ENCODE data around the gene DNMT3A. TPM values are rescaled to one million over a fixed set of nuclear protein-coding genes. Genes with fewer than 3 reads are reported as not detected.
A peak's percentile ranks its signal among the peaks of the same experiment; 100 is the strongest.

DNMT3A gene
- total RNA-seq, 1 donor from 2014 or later: 49.9 TPM

DNA sequence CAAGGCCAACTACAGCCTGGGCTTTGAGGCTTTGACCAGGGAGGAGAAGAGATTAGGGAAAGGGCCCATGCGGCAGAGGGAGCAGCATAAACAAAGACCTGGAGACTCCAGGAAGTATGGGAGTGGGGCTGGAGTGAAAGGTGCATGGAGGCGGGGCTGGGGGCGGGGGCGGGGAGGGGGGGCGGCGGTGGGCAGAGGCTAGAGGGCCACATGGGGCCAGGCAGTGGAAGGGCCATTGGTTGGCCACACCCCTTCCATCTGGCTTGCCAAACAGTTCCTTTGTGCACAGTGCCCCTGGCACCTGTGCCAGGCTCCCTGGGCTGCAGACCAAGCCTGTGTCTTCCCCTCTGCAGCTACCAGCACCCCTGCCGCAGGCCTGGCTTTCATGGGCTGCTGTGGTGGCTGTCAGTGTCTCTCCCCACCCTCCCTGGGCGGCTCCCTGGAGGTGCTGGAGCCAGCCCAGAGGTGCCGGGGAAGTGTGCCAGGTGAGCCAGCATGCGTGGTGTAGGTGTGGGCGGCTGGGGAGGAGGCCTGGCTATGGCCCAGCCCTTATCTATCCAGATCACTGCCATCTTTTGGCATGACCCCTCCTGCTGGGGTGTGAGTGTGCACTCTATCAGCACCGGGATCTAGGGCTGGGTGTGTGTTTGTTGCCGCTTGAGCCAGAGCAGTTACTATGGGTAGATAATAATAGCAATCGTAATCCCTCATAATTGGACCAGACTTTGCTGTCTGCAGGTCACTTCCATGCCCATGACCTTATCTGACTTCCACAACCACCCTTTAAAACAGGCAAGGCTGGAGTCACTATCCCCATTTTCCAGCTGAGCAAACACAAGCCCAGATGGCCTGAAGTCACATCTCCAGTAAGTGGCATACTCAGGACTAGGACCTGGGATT is 30.5 kb downstream of the DNMT3A start:
- intact Hi-C loops (cut with micrococcal nuclease): no loop called here
- CTCF ChIA-PET: interaction anchor here (2.6 kb wide), 1 partner anchor 32 kb away, joined by 6 read pairs; no protein-coding TSS in a partner anchor
- DNase-seq: no peak
- Mint-ChIP-seq H3K27ac (no peak overlapping the region), H3K27me3 (no peaks in the 10 kb centered on the region), H3K9me3 (no peaks in the 10 kb centered on the region), H3K4me1 (peaks cover 33% of the 10 kb centered on the region), H3K36me3 (ENCODE audit: low read depth) (peaks cover 37% of the 10 kb centered on the region), H3K4me3 (no peak overlapping the region)
- TF ChIP-seq, protein P1, sequence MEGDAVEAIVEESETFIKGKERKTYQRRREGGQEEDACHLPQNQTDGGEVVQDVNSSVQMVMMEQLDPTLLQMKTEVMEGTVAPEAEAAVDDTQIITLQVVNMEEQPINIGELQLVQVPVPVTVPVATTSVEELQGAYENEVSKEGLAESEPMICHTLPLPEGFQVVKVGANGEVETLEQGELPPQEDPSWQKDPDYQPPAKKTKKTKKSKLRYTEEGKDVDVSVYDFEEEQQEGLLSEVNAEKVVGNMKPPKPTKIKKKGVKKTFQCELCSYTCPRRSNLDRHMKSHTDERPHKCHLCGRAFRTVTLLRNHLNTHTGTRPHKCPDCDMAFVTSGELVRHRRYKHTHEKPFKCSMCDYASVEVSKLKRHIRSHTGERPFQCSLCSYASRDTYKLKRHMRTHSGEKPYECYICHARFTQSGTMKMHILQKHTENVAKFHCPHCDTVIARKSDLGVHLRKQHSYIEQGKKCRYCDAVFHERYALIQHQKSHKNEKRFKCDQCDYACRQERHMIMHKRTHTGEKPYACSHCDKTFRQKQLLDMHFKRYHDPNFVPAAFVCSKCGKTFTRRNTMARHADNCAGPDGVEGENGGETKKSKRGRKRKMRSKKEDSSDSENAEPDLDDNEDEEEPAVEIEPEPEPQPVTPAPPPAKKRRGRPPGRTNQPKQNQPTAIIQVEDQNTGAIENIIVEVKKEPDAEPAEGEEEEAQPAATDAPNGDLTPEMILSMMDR (IDR thresholded peaks at IDR 0.05): no peak
- POLR2A ChIA-PET: interaction anchor here (0.8 to 1.2 kb wide), 2 partner anchors 16 to 52 kb away, joined by 3 read pairs; no protein-coding TSS in a partner anchor
- no peak for ATAC-seq (ENCODE audit: low read depth)

DNA sequence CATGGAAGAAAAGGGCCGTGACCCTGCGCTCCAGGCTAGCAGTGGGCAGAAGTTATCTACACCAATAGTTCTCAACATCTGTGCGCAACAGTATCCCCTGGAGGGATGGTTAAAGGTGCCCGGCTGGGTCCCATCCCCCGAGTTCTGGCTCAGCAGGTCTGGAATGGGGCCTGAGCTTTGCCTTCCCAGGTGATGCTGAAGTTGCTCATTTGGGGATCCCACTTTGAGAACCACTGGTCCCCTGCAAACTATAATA is 31.1 kb downstream of the DNMT3A start:
- H3K4me1 Mint-ChIP-seq: peaks cover 27% of the 10 kb centered on the region
- CTCF ChIA-PET: interaction anchor here (2.6 to 2.8 kb wide), 2 partner anchors 31 to 256 kb away, joined by 6 to 13 read pairs; no protein-coding TSS in a partner anchor
- H3K4me3 Mint-ChIP-seq: no peak overlapping the region
- DNase-seq (no peak), ATAC-seq (ENCODE audit: low read depth) (no peak)
- POLR2A ChIA-PET: interaction anchor here (0.6 to 1.2 kb wide), 3 partner anchors 14 to 52 kb away, joined by 3 read pairs; no protein-coding TSS in a partner anchor
- no peak overlapping the region for H3K27ac Mint-ChIP-seq
- H3K27me3 Mint-ChIP-seq: no peaks in the 10 kb centered on the region
- intact Hi-C loops (cut with micrococcal nuclease): no loop called here
- TF ChIP-seq, protein P1 (IDR thresholded peaks at IDR 0.05): no peak
- peaks cover 43% of the 10 kb centered on the region for H3K36me3 Mint-ChIP-seq (ENCODE audit: low read depth)
- no peaks in the 10 kb centered on the region for H3K9me3 Mint-ChIP-seq

DNA sequence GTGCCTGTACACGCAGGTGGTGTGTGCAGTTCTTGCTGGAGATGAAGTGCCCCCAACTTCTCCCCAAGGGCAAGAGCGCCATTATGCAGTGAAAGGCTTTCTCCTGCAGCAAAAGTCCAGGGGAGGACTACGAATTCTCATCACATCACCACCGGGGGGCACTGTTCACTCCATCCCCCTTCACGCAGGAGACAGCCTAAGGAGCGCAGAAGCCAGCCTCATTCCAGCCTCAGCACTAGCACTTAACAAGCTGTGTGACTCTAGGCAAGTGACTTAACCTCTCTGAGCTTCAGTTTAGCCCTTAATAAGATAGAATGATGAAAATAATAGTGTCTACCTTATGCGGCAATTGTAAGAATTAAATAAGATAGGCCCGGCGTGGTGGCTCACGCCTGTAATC is 32.3 kb downstream of the DNMT3A start:
- Mint-ChIP-seq H3K4me3 (no peak overlapping the region), H3K36me3 (ENCODE audit: low read depth) (peaks cover 52% of the 10 kb centered on the region), H3K4me1 (peaks cover 16% of the 10 kb centered on the region), H3K9me3 (no peaks in the 10 kb centered on the region), H3K27ac (no peak overlapping the region), H3K27me3 (no peaks in the 10 kb centered on the region)
- intact Hi-C loops (cut with micrococcal nuclease): loop anchor here (1.0 to 2.0 kb wide), 4 partner anchors 67 to 355 kb away; no protein-coding TSS in a partner anchor
- ChIA-PET CTCF (interaction anchor here (0.7 to 2.8 kb wide), 13 partner anchors 9 to 355 kb away, joined by 3 to 13 read pairs (median 5); no protein-coding TSS in a partner anchor), POLR2A (interaction anchor here (0.9 to 1.2 kb wide), 2 partner anchors 9 to 110 kb away, joined by 3 to 4 read pairs; no protein-coding TSS in a partner anchor)
- DNase-seq (peak; percentile 46), ATAC-seq (ENCODE audit: low read depth) (peak; percentile 71)
- TF ChIP-seq, protein P1 (IDR thresholded peaks at IDR 0.05): no peak

DNA sequence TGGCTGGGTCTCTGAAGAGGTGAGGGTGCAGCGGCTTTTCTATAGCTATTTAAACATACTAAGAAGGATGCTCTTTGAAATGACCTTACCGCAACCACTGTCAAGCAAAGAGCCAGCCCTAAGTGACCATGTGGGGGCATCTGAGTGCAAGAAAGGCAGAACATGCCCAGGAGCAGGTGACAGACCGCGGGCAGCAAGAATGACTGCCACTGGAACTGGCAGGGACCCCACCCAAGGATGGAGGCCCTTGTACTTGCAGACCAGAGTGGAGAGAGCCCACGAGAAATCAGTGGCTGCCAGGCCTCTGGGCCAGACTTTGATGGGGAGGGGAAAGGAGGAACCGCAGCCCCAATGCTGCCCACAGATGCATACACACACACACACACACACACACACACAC is 33.1 kb downstream of the DNMT3A start:
- POLR2A ChIA-PET: interaction anchor here (0.5 to 0.9 kb wide), 4 partner anchors 29 to 111 kb away, joined by 3 to 5 read pairs (median 4); no protein-coding TSS in a partner anchor
- peaks cover 17% of the 10 kb centered on the region for H3K4me1 Mint-ChIP-seq
- intact Hi-C loops (cut with micrococcal nuclease): loop anchor here (2.0 kb wide), 1 partner anchor 68 kb away; no protein-coding TSS in a partner anchor
- CTCF ChIA-PET: interaction anchor here (1.1 to 2.8 kb wide), 9 partner anchors 29 to 356 kb away, joined by 3 to 13 read pairs (median 5); no protein-coding TSS in a partner anchor
- DNase-seq (no peak), ATAC-seq (ENCODE audit: low read depth) (no peak)
- H3K27ac Mint-ChIP-seq: no peak overlapping the region
- H3K36me3 Mint-ChIP-seq (ENCODE audit: low read depth): peaks cover 56% of the 10 kb centered on the region
- TF ChIP-seq, protein P1 (IDR thresholded peaks at IDR 0.05): no peak
- no peaks in the 10 kb centered on the region for H3K9me3 Mint-ChIP-seq
- no peak overlapping the region for H3K4me3 Mint-ChIP-seq
- no peaks in the 10 kb centered on the region for H3K27me3 Mint-ChIP-seq

Data from activated B cell treated with CpG ODN at 0.5 μM for 24 hours (primary cell).